Stimulated activated CD4-positive, alpha-beta T cell treated with anti-CD3 and anti-CD28 coated beads, Interleukin-2, amount 100 ng/mL, for 24 hours (primary cell): ENCODE results near the gene DGAT2.
"Not testable (repeated sequence)": the region's sequence is repeated elsewhere in the genome, so short reads cannot be mapped to it uniquely, and the experiment has no call there.

ENCODE experiments used
- DNase-seq, 2 donors: peaks; one replicate each; pipeline ENCODE4 v3.0.0-alpha.2; 2020

The DGAT2 gene

DNA sequence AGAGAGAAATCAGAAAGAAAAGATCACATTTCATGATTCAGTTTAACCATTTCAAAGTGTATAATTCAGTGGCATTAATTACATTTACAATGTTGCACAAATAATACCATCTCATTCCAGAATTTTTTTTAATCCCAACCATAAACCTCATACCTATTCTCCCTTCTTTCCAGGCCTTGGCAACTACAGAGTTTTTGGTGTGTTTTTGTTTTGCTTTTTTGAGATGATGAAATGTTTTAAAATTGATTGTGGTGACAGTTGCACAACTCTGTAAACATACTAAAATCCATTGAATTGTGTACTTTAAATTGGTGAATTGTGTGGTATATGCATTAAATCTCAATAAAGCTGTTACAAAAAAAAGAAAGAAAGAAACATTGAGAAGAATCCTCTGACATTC, 13.6 kb upstream of the DGAT2 start:
- not testable (repeated sequence) for DNase-seq

DNA sequence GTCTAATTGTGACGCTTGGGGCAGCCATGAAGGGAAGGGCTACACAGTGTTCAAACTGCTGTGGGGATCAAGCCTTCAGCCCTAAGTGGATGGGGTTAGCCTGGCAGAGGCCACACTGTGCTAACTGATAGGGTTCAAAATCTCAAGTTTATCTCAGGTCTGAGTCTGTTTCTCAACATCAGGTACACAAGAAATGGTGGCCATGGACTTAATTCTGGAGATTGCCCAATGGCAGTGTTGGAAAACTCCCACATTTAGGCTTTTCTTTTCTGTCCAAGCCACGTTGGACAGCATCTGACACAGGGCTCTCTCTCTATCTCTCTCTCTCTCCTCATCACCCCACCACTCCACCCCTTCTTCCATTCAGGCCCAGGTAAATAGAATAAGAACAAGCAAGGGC, 10.9 kb upstream of the DGAT2 start:
- no peak for DNase-seq

DNA sequence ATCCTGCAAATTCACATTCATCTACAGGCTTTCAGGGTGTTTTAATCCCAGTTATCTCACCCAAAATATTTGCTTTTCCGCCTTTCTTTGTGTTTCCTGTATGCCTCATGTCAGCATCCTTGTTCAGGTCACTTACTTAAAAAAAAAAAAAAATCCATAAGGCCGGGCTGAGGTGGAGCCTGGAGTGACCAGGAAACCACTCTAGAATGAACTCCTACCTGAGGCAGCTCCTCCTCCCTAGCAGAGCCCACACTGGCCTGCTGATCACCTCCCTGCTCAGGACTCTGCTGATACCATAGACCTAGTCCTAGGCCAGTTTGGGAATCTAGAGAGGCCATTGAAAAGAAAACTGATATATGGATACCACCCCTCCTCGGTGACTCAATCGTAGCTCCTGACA, 8.7 kb upstream of the DGAT2 start:
- DNase-seq = no peak

DNA sequence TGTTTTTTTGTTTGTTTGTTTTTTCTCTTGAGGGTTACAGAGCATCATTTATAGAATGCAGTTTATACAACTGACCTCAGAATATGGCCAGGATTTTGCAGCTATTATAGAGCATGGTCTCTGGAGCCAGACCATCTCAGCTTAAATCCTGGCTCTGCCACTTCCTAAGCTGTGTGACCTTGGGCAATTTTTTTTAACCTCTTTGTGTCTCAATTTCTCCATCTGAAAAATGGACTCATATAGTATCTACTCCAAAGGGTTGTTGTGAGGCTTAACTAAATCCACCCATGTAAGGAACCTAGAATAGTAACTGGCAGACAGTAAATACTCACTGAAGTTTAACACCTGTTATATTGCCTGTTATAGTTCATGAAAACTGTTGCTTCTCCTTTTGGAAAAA, 8.3 kb upstream of the DGAT2 start:
- no peak for DNase-seq

DNA sequence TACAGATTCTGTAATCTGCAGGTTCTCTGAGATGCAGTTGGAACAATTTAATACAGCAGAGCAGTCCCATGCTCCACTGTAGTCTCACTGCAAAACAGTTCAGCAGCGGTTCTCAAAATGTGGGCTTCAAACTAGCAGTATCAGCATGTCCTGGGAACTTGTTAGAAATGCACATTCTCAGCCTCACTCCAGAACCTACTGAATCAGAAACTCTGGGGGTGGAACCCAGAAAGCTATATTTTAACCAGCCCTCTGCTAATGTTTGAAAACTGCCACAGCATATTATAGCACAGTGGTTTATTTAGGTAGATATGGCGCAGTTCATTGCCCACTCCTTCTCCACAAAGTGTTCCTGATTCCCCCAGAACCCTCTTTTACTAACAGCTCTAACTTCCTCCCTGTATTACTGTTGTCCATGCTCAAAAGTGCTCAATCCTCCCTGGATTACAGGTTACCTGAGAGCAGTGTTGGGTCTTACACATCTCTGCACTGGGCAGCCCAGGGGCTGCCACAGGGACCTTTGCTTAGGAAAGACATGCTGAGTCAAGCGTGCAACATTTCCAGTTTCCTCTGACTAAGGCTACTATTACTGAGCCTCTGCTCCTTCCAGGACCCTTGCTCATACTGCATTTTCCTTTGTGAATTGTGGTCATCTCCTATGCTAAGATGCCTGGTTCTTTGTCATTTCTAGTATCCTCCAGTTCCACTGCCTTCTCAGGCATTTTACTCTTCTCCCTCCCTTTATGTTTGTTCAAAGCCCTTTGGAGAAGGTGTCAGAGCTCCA, 7.7 kb upstream of the DGAT2 start:
- DNase-seq = no peak

DNA sequence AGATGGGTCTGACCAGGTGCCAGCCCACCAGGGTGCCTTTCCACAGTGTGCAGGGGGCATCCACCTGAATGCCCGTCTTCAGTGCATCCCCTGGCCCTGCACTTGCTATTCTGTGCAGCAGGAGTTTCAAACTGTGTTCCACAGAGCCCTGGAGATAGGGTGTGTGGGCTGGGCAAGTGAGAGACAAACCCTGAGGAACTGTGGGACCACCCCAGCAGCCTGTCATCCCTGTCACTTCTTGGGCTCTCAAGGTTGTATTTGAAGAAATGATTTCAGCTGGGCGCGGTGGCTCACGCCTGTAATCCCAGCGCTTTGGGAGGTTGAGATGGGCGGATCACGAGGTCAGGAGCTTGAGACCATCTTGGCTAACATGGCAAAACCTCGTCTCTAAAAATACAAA, 6.4 kb upstream of the DGAT2 start:
- DNase-seq = no peak

DNA sequence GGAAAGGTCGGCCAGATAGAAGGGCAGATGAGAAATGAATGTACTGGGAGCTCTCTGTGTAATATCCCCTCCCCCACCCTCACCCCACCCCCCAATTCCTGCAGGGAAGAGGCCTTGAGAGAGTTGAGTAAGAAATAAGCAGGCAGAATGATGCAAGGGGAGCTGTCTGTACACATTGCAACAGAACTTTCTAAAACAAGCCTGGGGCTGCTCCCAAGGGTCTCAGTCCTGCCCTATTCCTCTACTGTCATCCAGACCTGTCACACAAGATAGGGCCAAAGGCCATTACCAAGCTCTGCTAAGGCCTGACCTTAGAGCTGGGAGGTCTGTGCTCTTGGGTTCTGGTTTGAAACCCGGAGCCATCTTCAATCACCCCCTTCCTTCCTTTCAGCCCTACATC, 5.7 kb upstream of the DGAT2 start:
- DNase-seq = no peak

DNA sequence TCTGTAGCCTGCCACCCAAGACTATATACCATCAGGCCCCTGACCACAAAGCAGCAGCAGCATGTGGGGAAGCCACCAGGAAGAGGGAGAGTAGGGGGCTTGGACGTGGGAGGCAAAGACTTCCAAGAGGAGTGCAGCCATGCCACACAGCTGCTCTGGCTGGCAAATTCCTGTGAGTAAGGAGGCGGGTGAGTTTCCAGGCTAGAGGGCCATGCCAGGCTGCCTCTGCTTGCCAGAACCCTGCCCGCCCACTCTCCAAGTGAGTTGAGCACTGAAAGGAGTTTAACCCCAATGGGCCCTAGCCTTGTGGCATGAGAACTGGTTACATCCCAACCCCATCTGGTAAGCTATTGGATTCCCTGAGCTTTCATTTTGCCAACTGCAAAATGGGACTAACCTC, 4.7 kb upstream of the DGAT2 start:
- DNase-seq = no peak

DNA sequence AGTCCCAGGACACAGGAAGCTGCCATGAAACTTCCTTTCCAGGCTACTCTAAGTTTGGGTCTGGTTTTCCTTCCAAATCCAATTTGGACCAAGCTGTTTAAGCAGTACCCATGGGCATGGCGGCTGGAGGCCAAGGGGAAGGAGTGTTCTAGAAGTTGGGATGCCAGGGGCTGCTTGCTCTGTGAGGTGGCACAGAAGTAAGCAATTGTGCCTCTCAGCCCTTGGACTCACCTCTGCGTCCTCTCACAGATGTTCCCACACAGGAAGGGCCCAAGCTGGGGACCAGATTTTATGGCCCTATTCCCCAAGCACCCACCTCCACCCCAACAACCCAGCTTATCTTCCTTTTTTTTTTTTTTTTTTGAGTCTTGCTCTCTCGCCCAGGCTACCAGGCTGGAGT, 3.5 kb upstream of the DGAT2 start:
- no peak for DNase-seq

DNA sequence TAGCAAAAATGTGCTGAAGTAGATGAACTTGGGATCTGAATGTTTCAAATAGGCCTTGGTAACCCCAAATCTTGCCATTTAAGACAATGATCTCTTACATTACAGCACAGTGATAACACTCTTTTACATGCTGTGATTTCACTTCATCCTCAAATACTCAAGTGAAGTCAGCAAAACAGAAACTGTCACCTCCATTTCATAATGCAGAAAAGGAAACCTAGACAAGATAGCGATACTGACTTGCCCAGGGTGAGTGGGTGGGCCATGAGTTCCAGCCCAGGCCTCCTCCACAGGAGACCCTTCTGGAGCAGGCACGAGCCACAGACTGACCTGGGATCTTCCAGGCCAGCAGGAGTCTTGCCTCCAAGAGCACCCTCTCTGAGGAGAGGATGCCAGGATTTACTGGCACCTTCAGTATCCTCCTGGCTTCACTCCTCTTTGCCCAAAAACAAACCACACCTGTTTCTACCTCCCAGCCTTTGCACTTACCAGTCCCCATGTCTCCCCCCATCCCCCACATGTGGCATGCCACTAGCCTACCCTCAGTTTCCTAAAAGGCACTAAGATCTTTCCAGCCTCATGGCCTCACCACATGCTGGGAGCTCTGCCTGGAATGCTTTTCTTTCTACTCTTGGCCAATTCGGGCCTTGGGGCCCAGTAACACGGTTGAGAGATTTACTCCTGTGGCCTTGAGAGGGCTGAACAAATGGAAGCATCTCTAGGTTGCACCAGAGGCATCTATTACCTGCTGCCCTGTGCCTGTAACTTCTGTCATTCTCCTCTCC, 1.9 kb upstream of the DGAT2 start:
- DNase-seq = no peak

DNA sequence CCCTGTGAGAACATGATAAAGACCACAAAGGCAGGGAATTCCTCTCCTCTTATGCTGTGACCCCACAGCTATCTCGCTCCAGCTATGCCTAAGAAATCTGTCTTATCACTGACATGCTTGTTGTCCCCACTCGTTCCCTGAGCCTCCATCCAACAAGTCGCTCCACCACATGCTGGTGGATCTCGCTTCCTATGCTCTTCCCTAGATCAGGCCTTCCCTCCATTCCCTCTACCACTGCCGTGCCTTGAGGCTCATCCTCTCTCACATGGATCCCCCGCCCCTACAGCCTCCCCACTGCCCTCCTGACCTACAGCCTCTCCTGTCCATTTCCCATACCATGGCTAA, 1.4 kb upstream of the DGAT2 start:
- DNase-seq = no peak

DNA sequence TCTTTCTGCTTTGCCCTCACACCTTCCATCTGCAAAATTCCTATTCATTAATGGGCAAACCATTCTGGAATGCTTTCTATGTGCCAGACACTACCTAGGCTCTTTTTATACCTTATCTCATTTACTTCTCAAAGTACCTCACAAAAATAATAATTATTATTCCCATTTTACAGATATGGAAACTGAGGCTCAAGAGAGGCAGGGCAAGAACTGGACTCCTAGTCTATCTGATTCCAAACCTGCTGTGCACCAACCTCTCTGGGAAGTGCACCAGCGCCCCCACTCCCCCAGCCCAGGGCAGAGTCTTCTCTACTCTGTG, 826 bp upstream of the DGAT2 start:
- DNase-seq = no peak

DNA sequence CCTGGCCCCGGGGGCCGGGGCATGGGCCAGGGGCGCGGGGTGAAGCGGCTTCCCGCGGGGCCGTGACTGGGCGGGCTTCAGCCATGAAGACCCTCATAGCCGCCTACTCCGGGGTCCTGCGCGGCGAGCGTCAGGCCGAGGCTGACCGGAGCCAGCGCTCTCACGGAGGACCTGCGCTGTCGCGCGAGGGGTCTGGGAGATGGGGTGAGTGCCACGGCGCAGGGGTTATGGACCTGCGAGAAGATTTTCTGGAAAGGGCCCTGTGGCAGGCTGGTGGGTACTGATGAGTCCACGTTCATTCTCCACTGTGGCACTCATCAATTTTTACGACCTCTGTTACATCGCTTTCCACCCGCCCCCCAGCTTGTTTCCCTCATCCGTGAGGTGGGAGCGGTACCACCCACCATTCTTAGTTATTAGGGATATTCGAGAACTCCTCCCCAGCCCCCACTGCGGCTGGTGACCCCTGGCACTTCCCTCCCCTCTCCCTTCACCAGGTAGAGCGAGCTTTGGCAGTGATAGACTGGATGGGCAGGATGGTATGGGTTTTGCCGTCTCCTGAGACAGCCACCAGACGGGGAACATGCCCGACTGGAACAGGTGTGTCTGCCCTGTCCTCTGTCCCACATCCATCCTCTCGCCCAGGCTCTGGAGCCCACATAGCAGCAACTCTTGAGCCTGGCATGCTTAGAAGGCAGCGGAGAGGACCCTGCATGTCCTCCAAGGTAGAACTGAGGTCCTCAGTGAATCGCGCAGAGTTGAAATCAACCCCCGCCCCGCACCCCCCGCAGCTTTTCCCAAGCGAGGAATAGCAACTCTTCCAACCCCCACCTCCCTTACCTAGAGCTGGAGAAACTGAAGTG, 562 bp downstream of the DGAT2 start:
- DNase-seq = peak in 1 of 2 donors; percentile 7

DNA sequence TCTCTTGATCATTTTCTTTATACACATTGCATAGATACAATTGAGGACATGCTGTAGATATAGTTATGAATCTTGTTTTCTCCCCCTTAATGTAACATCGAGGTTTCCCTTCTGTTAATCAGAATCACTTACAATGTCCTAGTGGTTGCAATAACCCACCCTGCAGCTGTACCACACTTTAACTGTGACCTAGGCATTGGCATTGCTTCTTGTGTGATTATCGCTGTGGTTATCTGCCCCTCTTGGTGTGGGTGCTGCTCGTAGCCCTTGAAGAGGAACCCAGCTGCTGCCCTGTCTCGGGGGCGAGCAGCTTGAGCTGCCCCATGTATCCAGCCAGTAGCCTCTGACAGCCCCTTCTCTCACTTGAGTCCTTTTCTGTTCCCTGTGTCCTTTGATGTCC, 1.5 kb downstream of the DGAT2 start:
- no peak for DNase-seq

DNA sequence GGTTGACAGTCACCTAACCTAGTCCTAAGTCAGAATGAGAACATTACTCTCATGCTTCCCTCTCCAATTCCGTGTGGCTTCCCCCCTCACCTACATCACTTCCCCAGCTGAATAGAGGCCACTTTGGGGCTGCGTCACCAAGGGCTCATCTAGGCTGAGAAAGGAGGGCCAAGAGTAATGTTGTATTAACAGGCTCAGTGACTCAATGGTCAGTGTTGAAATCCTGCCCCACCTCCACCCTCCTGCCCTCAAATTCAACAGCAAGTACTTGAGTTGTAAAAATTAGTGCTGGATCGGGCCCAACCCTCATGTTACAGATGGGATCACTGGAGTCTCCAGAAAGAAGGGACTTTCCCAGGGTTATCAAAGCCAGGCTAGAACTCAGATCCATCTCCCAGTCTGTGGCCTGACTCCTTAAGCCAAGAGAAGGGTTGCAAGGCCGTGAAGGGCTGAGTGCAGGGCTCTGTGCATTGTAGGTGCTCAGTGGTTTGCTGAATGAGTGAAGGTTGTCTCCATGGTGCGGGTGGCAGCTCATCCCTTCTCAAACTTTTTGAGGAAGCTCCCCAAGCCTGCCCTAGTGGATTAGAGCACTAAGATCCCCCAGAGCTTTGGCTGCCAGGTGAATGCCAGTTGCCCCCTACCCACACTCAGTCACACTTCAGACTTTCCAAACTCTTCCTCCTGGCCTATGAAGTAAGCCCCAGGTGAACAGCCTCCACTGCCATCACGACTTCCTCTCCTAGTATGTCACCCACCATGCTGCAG, 3.2 kb downstream of the DGAT2 start:
- no peak for DNase-seq

DNA sequence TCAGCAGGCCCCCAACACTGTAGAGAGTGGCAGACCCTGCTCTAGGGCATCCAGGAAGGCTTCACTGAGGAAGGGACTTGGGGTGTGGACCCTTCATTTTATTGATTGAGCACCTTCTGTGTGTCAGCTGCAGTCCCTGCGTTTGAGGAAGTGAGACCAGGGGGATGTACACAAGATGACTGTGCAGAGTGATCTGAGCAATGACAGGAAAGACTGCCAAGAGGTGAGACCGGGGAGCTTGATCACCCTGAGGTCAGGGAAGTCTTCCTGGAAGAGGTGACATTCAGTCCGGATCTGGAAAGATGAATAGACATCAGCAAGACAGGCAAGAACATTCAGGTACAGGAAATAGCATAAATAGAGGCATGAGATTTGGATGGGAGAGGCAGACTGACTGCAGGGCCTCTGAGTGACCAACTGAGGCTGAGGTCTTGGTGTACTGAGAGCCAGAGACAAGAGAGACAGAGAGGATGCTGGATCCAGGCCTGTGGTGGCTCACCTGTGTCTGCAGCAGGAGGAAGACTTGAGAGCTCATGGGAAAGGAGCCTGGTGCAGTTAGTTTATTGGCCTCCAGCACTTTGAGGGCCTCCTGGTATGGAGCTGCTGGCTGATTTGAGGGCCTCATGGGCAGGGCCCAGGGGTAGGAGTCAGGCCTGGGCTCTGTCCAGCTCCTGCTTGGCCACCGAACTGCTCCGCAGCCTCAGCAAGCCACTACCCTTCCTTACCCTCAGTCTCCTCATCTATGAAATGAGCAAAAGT, 5.2 kb downstream of the DGAT2 start:
- peak in 1 of 2 donors; percentile 13 for DNase-seq

DNA sequence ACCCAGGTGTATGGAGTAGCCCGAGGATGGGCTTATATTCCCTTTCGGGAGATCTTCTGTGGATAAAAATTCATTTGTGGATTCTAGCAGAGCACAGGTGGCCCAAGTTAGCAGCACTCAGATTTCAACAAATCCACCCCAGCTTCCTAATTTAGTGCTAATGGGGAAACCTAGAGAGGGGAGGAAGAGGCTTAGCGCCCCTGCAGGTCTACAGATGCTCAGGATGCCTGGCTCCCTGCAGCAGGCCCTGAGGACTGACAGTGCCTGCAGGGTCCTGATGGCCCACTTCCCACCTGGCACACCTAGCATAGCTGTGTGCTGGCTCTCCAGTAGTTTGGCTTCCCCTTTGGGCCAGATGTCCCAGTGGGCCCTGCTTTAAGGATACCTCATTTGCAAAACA, 6.5 kb downstream of the DGAT2 start:
- no peak for DNase-seq

DNA sequence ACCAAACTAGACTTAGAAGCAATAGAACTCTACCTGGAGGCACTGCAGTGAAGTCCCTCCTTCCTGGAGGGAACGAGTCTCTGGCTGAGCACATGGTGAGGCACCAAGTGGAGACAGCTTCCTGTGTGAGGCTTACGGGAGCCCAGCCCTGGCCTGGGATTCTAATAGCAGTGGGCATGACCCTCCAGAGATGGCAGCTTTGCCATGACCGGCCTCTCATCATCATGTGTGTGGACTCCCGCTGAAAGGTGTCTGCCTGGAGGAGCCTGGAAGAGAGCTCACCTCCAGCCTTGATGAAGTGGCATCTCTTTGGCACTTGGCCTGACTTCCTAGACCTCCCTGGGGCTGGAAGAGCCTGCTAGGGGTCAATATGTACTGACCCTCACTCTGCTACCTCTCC, 8.0 kb downstream of the DGAT2 start:
- DNase-seq = no peak

DNA sequence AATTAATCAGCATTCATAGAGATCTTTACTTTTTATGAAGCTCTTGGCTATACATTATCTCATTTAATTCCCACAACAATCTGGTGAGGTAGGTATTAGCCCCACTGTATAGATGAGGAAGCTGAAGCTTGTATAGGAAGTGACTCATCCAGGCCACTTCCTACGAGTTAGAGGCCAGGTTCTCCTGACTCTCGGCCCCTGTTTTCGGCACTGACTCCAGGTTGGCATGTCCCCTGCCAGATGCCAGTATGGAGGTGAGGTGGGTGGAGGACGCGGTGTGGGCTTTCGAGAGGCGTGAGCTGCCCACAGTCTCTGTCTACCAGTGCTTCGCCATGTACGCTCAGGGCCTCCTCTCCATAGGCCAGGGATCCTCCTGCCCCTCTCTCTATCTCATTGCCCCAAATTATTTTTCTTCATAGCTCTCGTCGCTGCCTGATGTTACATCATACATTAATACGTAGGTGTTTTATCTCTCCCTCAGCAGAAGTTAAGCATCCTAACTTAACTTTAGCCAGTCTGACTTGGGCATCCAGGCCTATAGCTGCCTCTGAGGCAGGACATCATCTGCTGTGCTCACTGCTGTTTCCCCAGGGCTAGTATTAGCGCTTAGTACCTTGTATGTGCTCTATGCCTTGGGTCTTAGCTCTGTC, 9.0 kb downstream of the DGAT2 start:
- no peak for DNase-seq

DNA sequence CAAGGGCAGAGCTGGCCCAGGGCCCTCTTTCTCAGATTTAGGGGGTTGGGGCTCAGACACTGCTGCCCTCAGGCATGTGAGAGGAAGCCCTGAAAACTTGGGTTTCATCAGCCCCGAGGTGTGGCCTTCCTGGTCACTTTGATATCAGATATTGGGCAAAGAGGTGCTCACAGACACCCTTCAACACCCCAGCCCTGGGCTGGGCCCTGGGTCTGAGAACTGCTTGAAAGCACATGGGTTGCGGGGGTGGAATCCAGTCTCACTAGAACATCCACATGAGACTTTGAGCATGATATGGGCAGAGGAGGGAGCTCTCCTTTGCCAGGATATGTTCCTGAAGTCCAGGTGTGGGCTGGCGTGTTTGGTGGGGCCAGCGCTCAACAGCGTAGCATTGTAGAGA, 10.4 kb downstream of the DGAT2 start:
- DNase-seq = no peak

DNA sequence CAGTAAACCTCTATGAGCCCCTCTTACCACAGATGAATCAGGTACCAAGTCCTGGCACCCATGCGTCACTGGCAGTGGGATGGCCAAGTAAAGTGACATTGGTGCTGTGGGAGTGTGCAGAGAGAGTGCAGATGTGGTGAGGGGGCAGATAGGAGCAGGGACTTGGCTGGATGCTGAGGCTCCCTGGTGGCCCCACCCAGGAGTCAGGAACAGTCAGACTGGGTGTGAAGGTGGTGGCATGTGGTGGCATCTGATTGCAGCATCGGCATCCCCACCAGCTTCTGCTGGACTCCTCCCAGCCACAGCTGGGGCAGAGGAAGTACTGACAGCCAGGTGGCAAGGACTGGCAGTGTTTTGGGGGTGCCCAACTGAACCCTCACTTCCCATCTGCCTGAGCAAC, 11.4 kb downstream of the DGAT2 start:
- DNase-seq = no peak

DNA sequence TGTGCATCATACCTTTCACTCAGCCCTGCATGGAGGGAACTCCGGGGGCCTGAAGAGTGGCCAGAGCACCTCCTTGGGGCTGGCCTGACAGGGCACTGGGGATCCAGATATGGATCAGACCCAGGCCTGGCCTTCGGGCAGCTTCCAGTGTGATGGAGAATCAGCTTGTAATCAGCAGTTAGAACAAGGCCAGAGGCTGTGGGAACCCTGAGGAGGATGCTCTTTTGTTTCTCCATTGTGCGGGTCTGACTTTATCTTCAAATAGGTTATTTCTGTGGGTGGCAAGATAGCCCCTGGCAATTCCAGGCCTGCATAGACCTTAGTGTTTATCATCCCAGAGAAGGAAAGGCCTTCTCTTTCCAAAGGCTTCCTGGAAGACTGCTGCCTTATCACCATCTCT, 12.3 kb downstream of the DGAT2 start:
- DNase-seq = no peak
